Esophagus muscularis mucosa (tissue), 4 donors: ENCODE data around the gene USP2. TPM values are rescaled to one million over a fixed set of nuclear protein-coding genes. Genes with fewer than 3 reads are reported as not detected.
A peak's percentile ranks its signal among the peaks of the same experiment; 100 is the strongest.

Experiments
- DNase-seq: peaks from one replicate; pipeline ENCODE4 v3.0.0-alpha.2; 2017; ENCODE audit errors: extremely low spot score
- H3K27ac ChIP-seq, 4 donors: fragments of 200-600 bp; sonication (generic); replicated peaks in 1 of 4; 1 replicate in 3 of 4; 2 replicates in 1 of 4; pipeline ENCODE4 v1.5.1; 2016 to 2019; ENCODE audit warnings: mild to moderate bottlenecking in 1 of 4
- H3K27me3 ChIP-seq, 4 donors: fragments of 200-600 bp; sonication (generic); one replicate each; pipeline versions ENCODE4 v1.5.1 to v1.6.0; 2016 to 2019
- H3K36me3 ChIP-seq, 4 donors: fragments of 200-600 bp; sonication (generic); one replicate each; pipeline ENCODE4 v1.5.1; 2016 to 2019
- H3K4me1 ChIP-seq, 4 donors: fragments of 200-600 bp; sonication (generic); one replicate each; pipeline ENCODE4 v1.5.1; 2016 to 2019
- H3K4me3 ChIP-seq, 4 donors: fragments of 200-600 bp; sonication (generic); 1 replicate in 2 of 4; 2 replicates in 2 of 4; pipeline ENCODE4 v1.5.1; 2016 to 2019; ENCODE audit warnings: mild to moderate bottlenecking in 4 of 4, moderate library complexity in 1 of 4
- H3K9me3 ChIP-seq, 4 donors: fragments of 200-600 bp; sonication (generic); 1 replicate in 3 of 4; 2 replicates in 1 of 4; pipeline ENCODE4 v1.5.1; 2016 to 2019
- CTCF ChIP-seq, 3 experiments: fragments of 200-600 bp in 2 of 3; fragments of 450-650 bp in 1 of 3; sonication (generic) in 2 of 3; IDR thresholded peaks; one replicate each; pipeline ENCODE4 v1.5.1; 2017 to 2019; ENCODE audit warnings: antibody characterized with exemption in 3 of 3, mild to moderate bottlenecking in 2 of 3, moderate library complexity in 1 of 3
- EP300 ChIP-seq: sonication (generic); formaldehyde crosslinking; IDR thresholded peaks from one replicate; pipeline ENCODE4 v1.6.1; 2017; ENCODE audit warnings: antibody characterized with exemption
- POLR2A ChIP-seq: fragments of 450-650 bp; IDR thresholded peaks from one replicate; pipeline ENCODE4 v1.6.1; 2017; ENCODE audit warnings: antibody characterized with exemption, moderate library complexity, mild to moderate bottlenecking, low read depth
- POLR2AphosphoS5 ChIP-seq, 2 donors: sonication (generic); formaldehyde crosslinking; IDR thresholded peaks; one replicate each; pipeline ENCODE4 v1.6.1; 2017; ENCODE audit warnings: antibody characterized with exemption in 2 of 2
- WGBS: methylation state at CpG from one replicate; pipeline ENCODE4 v1.1.5; 2018; 5-methylcytosine and 5-hydroxymethylcytosine counted together
- intact Hi-C: fragments of 100-400 bp; cut with DNase I; formaldehyde crosslinking; loops from one replicate; pipeline ENCODE4 v1.15.1; 2023
- total RNA-seq, 4 donors: library from RNA; depleted of rRNA; stranded (reverse); fragments of >200 nt; gene quantifications; one replicate each; pipeline versions ENCODE4 v1.1.0 to v1.2.1, GENCODE V29; 2016

Gene USP2
- total RNA-seq, 4 donors from 2014 or later = 4.6 to 9.9 (median 6.1) TPM

GRCh38 chr11:119350302-119350701, 31.2 kb downstream of the USP2 start:
- DNase-seq = no peak
- Histone ChIP-seq H3K36me3 (no peaks in the 10 kb centered on the region), H3K4me3 (no peak overlapping the region), H3K4me1 (peaks cover 8 to 21% (median 16%) of the 10 kb centered on the region in 4 donors), H3K27me3 (no peaks in the 10 kb centered on the region), H3K27ac (no peak overlapping the region), H3K9me3 (no peaks in the 10 kb centered on the region)
- WGBS = 87% methylated on average over 6 of the region's 6 CpGs
- TF ChIP-seq POLR2AphosphoS5 (IDR thresholded peaks at IDR 0.05) (no peak), POLR2A (no peak), EP300 (no peak), CTCF (IDR thresholded peaks at IDR 0.05) (no peak)
- intact Hi-C loops = no loop called here

GRCh38 chr11:119347940-119348605, 33.4 kb downstream of the USP2 start:
- peaks cover 4 to 15% (median 12%) of the 10 kb centered on the region in 4 donors for H3K4me1 ChIP-seq
- H3K36me3 ChIP-seq = no peaks in the 10 kb centered on the region
- TF ChIP-seq POLR2AphosphoS5 (IDR thresholded peaks at IDR 0.05) (no peak), POLR2A (no peak), EP300 (no peak), CTCF (IDR thresholded peaks at IDR 0.05) (no peak)
- no peaks in the 10 kb centered on the region for H3K27me3 ChIP-seq
- WGBS = 74% methylated on average over 16 of the region's 16 CpGs
- no peak overlapping the region for H3K4me3 ChIP-seq
- intact Hi-C loops = no loop called here
- H3K27ac ChIP-seq = no peak overlapping the region
- H3K9me3 ChIP-seq = no peaks in the 10 kb centered on the region
- no peak for DNase-seq

- Histone ChIP-seq H3K36me3 (no peaks in the 10 kb centered on the region), H3K27me3 (no peaks in the 10 kb centered on the region), H3K27ac (no peak overlapping the region), H3K4me3 (no peak overlapping the region), H3K4me1 (peaks cover 0 to 7% (median 3%) of the 10 kb centered on the region in 4 donors), H3K9me3 (no peaks in the 10 kb centered on the region)
- intact Hi-C loops = no loop called here
- 80% methylated on average over 2 of the region's 2 CpGs for WGBS
- no peak for DNase-seq
- no peak for TF ChIP-seq POLR2AphosphoS5 (IDR thresholded peaks at IDR 0.05)
- no peak for TF ChIP-seq EP300
- TF ChIP-seq POLR2A = no peak
- TF ChIP-seq CTCF (IDR thresholded peaks at IDR 0.05) = no peak
These were observed 34.2 kb downstream of the USP2 start for GRCh38 chr11:119347242-119347641.

- WGBS = 59% methylated on average over 6 of the region's 6 CpGs
- Histone ChIP-seq H3K27me3 (no peaks in the 10 kb centered on the region), H3K4me3 (no peak within 1 kb of the TSS), H3K27ac (peak within 1 kb of the TSS in 1 of 4 donors; percentile 10), H3K9me3 (no peaks in the 10 kb centered on the region), H3K36me3 (no peaks in the 10 kb centered on the region), H3K4me1 (peaks cover 2 to 4% (median 2%) of the 10 kb centered on the region in 4 donors)
- TF ChIP-seq POLR2A (no peak), POLR2AphosphoS5 (IDR thresholded peaks at IDR 0.05) (no peak), CTCF (IDR thresholded peaks at IDR 0.05) (no peak), EP300 (no peak)
- DNase-seq = no peak
- intact Hi-C loops = no loop called here
These were observed 34.9 kb downstream of the USP2 start, which contains the start of gene MFRP for GRCh38 chr11:119346605-119347004. MFRP (minus strand) TSS chr11:119346705; CDS start chr11:119346513, 192 bp downstream.
